GM15510 (cell line): Measurements from ENCODE around the gene CLSTN3.

ENCODE experiments used
- POLR2A ChIP-seq: IDR thresholded peaks from 3 replicates; pipeline ENCODE4 v1.6.1; 2011; ENCODE audit warnings: borderline replicate concordance; ENCODE audit not compliant: insufficient read length; ENCODE audit errors: extremely low read depth

Gene CLSTN3

GRCh38 chr12:7099290-7099996, 30.7 kb upstream of the CLSTN3 start:
- no peak for TF ChIP-seq POLR2A

DNA sequence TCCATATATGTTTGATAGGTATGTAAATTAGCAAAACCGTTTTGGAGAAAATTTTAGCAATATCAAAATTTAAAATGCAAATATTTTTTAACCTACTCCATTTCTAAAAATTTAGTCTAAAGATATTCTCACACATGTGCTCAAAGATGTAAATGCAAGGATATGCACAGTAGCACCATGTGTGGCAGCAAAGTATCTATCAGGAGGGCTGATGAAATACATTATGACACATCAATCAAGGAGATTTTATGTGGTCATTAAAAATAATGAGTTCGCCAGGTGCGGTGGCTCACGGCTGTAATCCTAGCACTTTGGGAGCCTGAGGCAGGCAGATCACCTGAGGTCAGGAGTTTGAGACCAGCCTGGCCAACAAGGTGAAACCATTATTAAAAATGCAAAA, 29.9 kb upstream of the CLSTN3 start:
- no peak for TF ChIP-seq POLR2A

- no peak for TF ChIP-seq POLR2A
Measured at GRCh38 chr12:7101047-7101693, 29.0 kb upstream of the CLSTN3 start.

DNA sequence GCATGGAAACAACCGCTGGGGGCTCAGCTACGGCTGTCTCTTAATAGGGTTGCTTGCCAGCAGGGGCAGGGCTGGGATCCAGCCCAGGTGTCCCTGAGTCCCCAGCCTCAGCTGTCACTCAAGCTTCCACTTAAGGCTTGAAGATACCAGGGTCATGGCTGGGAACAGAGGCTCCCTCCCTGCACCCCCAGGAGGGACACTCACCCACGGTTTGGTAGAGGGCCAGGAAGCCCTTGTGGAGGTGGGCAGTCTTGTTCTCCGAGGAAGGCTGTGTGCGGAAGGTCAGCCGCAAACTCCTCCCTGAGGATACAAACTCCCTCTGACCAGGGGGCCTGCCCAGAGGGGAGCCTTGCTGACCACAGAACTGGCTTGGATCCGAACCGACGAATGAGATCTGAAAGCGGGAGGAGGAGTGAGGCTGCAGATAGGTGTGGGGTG, 28.5 kb upstream of the CLSTN3 start:
- no peak for TF ChIP-seq POLR2A

DNA sequence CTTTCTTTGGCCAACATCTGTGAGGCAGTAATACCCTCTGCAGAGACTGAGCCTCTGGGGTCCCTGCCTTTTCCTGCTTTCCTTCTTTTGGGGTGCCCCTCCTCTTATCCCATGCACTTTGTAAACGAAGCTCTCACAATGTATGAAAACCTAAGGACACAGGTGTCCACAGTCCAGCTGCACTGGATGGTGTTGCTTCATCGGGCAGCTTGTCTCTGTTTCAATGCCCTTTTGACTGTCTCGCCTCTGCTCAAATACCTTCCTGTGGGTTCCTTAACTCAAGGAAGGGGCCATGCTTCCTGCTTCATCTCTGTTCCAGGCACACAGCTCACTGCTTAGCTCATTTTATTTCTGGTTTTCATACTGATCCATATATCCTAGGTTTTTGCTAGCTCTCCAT, 27.6 kb upstream of the CLSTN3 start:
- no peak for TF ChIP-seq POLR2A

DNA sequence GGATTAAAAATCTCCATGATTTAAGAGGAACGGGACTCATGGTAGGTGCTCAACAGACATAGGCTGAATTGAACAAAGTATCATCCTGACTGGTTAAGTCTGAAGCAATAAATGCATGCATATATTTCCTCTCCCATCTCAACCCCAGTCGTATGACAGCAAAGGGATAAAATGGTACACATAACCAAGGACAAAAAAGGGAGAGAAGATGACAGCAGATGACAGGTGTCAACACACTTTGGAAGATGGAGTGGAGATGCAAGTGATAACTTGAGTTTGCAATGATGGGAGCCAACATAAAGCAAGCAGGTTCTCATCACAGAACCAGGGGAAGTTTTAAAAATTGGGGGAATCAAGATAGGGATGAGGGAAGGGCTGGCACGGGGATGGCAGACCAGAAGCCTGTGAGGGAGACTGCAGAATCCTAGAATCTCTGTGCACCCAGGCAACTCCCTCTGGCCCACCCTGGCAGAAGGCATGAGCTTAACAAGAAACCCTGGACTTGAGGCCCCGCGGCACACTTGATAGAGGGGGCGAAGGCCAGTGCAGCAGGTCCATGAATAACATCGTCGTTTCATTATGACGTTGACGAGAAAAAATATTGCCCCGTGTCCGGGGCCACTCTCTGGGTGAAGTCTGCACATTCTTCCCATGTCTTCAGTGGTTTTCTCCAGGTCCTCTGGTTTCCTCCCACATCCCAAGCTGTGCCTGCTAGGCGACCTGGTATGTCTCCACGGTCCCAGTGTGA, 26.2 kb upstream of the CLSTN3 start:
- TF ChIP-seq POLR2A, result no peak

GRCh38 chr12:7106082-7106481, 24.1 kb upstream of the CLSTN3 start:
- no peak for TF ChIP-seq POLR2A

DNA sequence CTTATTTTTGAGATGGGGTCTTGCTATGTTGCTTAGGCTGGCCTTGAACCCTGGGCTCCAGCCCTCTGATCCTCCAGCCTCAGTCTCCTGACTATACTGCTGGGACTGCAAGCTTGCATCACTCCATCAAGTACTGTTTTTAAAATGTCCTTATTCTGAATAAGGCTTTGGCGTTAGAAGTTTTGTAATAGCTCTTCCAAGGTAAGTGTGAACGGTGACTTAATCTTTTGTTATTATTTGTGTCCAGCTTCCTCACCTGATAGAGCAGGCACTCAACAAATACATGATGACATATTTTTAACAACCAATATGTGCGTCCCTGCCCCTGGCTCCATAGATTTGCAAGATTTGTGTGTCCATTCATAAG, 22.6 kb upstream of the CLSTN3 start:
- TF ChIP-seq POLR2A, result no peak

DNA sequence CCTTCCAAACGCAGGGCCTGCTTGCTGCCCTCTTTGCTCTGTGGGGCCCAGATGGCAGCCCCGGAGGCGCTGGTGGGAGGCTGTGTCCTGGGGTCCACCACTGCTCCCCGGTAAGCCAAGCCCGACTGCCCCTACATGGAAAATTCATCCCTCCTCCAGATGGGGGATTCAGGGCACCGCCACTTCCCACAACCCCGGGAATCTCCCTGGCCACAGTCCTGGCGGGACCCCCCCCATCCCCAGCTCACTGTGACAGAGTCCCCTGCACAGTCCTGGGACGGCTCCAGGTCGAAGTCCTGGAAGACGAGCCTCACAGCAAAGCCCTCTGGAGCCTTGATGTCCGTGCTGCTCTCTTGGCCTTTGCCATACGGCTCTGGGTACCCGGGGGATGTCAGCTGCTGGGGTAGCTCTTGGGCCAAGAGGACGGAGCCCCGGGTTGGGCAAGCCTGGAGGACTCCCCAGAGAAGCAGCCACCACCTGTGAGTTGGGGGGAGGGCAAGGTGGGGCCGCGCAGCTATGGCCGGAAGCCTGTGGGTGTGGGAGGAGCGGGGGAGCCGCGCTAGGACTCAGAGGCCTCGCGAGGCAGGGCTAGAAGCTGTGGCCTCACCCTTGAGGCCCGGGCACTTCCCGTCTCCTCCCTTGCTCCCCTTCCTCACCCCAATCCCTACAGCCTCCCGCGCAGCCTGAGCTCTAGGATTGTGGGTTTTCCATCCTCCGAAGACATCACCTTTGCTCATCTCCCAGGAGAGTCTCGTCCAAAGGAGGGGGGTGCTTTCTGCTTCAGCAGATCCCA, 22.0 kb upstream of the CLSTN3 start:
- peak; percentile 94 for TF ChIP-seq POLR2A

GRCh38 chr12:7108796-7109571, 21.2 kb upstream of the CLSTN3 start, which contains the start of gene C1RL:
C1RL (minus strand) TSS chr12:7109214; CDS start chr12:7109180, 34 bp downstream.
- TF ChIP-seq POLR2A, result no peak

- no peak for TF ChIP-seq POLR2A
Measured at GRCh38 chr12:7109572-7109920, 20.6 kb upstream of the CLSTN3 start.

DNA sequence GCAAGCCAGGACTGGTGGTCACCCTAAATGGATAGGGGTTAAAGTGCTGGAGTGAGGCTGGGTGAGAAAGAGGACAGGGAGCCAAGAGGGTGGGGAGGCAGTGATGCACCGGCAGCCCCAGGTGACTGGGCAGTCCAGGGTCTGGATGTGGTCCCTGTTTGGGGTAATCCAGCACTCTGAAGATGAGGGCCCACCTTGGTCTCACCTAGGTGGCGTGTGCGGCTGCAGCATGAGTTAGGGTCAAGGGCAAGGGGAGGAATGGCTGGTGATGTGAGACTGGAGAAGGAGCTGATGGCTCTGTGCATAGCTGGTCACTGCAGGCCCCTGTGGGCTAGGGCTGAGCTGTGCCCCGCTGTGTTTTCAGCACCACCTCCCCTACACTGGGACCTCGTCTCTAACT, 19.5 kb upstream of the CLSTN3 start:
- TF ChIP-seq POLR2A, result no peak

DNA sequence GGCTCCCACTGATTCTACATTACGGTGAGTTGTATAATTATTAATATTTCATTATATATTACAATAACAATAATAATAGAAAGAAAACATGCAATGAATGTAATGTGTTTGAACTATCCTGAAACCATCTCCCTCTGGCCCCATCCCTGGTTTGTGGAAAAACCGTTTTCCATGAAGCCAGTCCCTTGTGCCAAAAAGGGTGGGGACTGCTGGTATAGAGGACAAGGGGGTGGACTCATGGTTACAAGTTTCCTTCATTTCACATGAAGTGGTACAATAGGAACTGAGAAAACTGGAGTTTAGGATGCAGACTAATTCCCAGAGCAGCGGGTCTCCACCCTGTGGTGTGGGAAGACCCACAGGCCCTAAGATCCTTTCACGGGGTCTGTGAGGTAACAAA, 18.1 kb upstream of the CLSTN3 start:
- no peak for TF ChIP-seq POLR2A

DNA sequence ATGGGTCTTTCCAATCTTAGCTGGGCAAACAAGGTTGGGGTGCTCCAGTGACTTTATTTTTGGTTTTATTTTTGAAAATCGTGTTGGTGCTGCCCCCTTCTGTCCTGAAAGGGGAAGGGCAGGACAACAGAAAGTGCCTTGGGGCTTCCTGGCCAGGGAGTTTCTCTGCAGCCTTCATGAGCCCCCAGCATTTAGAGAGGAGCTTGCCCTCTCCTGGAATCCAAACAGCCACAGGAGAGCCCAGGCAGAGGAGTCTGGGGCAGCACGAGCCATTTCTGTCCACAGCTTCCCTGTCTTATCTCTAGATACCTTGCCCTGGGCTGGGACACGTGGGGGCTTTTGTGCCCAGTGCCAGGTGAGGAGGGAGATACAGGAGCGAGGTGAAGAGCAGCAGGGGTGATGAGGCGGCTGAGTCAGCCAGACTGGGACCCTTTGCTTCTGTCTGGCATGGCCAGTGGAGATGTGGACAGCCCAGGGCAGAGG, 16.7 kb upstream of the CLSTN3 start:
- TF ChIP-seq POLR2A, result no peak
